OCI-LY7 (cell line): ENCODE measurements around the gene GEMIN7. TPM values are rescaled to one million over a fixed set of nuclear protein-coding genes. Genes with fewer than 3 reads are reported as not detected.

Experiments
- BruUV-seq: library from RNA; stranded (reverse); fragments of 400-500 nt; replicated peaks from 2 replicates; lab custom pipeline; 2021; lab: Mats Ljungman, UMichigan
- CTCF ChIA-PET: fragments of 300-600 bp; sonication (Branson Sonifier 250); formaldehyde crosslinking; loops from one replicate; lab custom pipeline; 2022; ENCODE audit warnings: antibody characterized with exemption; ENCODE audit not compliant: unreplicated experiment; lab: Charles Lee
- POLR2A ChIA-PET: fragments of 300-600 bp; sonication (Branson Sonifier 250); formaldehyde crosslinking; loops from one replicate; lab custom pipeline; 2022; ENCODE audit warnings: antibody characterized with exemption; lab: Charles Lee
- DNase-seq: peaks from one replicate; pipeline ENCODE4 v3.0.0-alpha.2; 2015; ENCODE audit warnings: low spot score
- H2AFZ ChIP-seq: fragments of 200-600 bp; sonication (generic), shearing (Covaris generic); 2 replicates; pipeline ENCODE4 v1.6.1; 2014; ENCODE audit warnings: mild to moderate bottlenecking, antibody characterized with exemption, low read length, moderate library complexity
- H3K27ac ChIP-seq: fragments of 200-600 bp; sonication (generic); 2 replicates; pipeline ENCODE4 v1.5.1; 2014; ENCODE audit warnings: mixed run types, low read depth, mild to moderate bottlenecking, moderate library complexity, low read length, inconsistent platforms; ENCODE audit not compliant: poor library complexity, severe bottlenecking
- H3K36me3 ChIP-seq: fragments of 200-600 bp; sonication (generic); 2 replicates; pipeline ENCODE4 v1.6.1; 2014; ENCODE audit warnings: mild to moderate bottlenecking, antibody characterized with exemption, low read length, moderate library complexity, mixed read lengths; ENCODE audit not compliant: insufficient read depth
- H3K4me1 ChIP-seq: fragments of 200-600 bp; sonication (generic); 2 replicates; pipeline ENCODE4 v1.5.1; 2014; ENCODE audit warnings: mild to moderate bottlenecking, low read length; ENCODE audit not compliant: insufficient read depth, poor library complexity, severe bottlenecking
- H3K4me2 ChIP-seq: fragments of 200-600 bp; sonication (generic); 2 replicates; pipeline ENCODE4 v1.6.1; 2014; ENCODE audit warnings: mild to moderate bottlenecking, low read length
- H3K4me3 ChIP-seq: fragments of 200-600 bp; sonication (generic); 2 replicates; pipeline ENCODE4 v1.5.1; 2014; ENCODE audit warnings: mild to moderate bottlenecking, low read depth, low read length; ENCODE audit not compliant: poor library complexity, severe bottlenecking
- H3K79me2 ChIP-seq: fragments of 200-600 bp; sonication (generic); 2 replicates; pipeline ENCODE4 v1.6.1; 2016; ENCODE audit warnings: low read depth, mild to moderate bottlenecking, low read length, moderate library complexity, mixed read lengths; ENCODE audit not compliant: insufficient read depth
- H3K9me2 ChIP-seq: fragments of 200-600 bp; sonication (generic); 2 replicates; pipeline ENCODE4 v1.6.1; 2016; ENCODE audit warnings: mild to moderate bottlenecking, low read length, mixed read lengths; ENCODE audit not compliant: insufficient read depth
- H3K9me3 ChIP-seq: fragments of 200-600 bp; sonication (generic); 2 replicates; pipeline ENCODE4 v1.6.1; 2014; ENCODE audit warnings: mild to moderate bottlenecking, mixed run types, low read length, mixed read lengths
- H4K20me1 ChIP-seq: fragments of 200-600 bp; sonication (generic); 2 replicates; pipeline ENCODE4 v1.6.1; 2014; ENCODE audit warnings: mild to moderate bottlenecking, antibody characterized with exemption, low read length, moderate library complexity, mixed read lengths; ENCODE audit not compliant: insufficient read depth
- EZH2phosphoT487 ChIP-seq: fragments of 200-600 bp; sonication (generic); IDR thresholded peaks from 2 replicates; pipeline ENCODE4 v1.6.1; 2018; ENCODE audit warnings: low read depth, borderline replicate concordance, mild to moderate bottlenecking, mixed run types, antibody characterized with exemption, low read length, moderate library complexity, mixed read lengths
- intact Hi-C: fragments of 100-400 bp; cut with micrococcal nuclease; formaldehyde crosslinking; loops from one replicate; pipeline ENCODE4 v1.10.0; 2022; ENCODE audit not compliant: unreplicated experiment
- total RNA-seq, 2 experiments: library from RNA; depleted of rRNA in 1 of 2; stranded (reverse); fragments of >200 nt in 1 of 2; shearing (Covaris generic) in 1 of 2; gene quantifications; 2 replicates each; pipeline ENCODE4 v1.2.3, GENCODE V29; 2014 to 2022
- TF ChIP-seq, protein P1 (sequence below): fragments of 200-600 bp; sonication (generic); conservative IDR thresholded peaks from 2 replicates; pipeline ENCODE4 v1.5.1; 2014; ENCODE audit warnings: mild to moderate bottlenecking, antibody characterized with exemption, low read length, moderate library complexity, mixed read lengths

Gene GEMIN7
- total RNA-seq, 2 experiments from 2014 or later, result 46.3 to 60.0 TPM

DNA sequence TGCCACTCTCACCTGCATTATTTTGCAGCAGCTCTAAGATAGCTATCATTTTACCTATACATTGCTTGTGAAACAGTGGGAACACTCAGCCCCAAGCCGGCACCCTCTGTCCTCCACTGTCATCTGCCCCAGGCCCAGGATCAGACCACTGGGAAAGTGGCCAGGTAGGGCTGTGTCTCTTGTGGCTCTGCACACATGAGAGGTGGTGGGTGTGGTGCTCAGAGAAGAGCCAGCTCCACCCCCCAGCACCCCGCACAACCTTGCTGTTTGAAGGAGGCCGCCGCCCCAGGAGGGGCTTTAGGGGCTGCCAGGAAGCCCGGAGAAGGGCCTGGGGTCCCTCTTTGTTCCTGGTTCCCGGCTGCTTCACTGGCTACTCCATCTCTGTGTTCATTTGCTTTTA is 40.5 kb downstream of the GEMIN7 start:
- peak overlapping the region; percentile 66 for H3K27ac ChIP-seq
- no peak overlapping the region for H3K4me3 ChIP-seq
- TF ChIP-seq, protein P1, sequence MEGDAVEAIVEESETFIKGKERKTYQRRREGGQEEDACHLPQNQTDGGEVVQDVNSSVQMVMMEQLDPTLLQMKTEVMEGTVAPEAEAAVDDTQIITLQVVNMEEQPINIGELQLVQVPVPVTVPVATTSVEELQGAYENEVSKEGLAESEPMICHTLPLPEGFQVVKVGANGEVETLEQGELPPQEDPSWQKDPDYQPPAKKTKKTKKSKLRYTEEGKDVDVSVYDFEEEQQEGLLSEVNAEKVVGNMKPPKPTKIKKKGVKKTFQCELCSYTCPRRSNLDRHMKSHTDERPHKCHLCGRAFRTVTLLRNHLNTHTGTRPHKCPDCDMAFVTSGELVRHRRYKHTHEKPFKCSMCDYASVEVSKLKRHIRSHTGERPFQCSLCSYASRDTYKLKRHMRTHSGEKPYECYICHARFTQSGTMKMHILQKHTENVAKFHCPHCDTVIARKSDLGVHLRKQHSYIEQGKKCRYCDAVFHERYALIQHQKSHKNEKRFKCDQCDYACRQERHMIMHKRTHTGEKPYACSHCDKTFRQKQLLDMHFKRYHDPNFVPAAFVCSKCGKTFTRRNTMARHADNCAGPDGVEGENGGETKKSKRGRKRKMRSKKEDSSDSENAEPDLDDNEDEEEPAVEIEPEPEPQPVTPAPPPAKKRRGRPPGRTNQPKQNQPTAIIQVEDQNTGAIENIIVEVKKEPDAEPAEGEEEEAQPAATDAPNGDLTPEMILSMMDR, result no peak
- TF ChIP-seq EZH2phosphoT487, result no peak
- intact Hi-C loops, result no loop called here
- POLR2A ChIA-PET, result no interaction called here
- H3K9me2 ChIP-seq, result no peaks in the 10 kb centered on the region
- no peak for DNase-seq
- peaks cover 5% of the 10 kb centered on the region for H3K36me3 ChIP-seq
- peak overlapping the region; percentile 67 for H3K4me2 ChIP-seq
- H4K20me1 ChIP-seq, result peaks cover 12% of the 10 kb centered on the region; the same call in 1 of the 2 replicates
- H3K9me3 ChIP-seq, result no peaks in the 10 kb centered on the region
- no TSS peak for BruUV-seq
- H2AFZ ChIP-seq, result no peak overlapping the region
- peaks cover 46% of the 10 kb centered on the region for H3K4me1 ChIP-seq
- CTCF ChIA-PET, result no interaction called here
- H3K79me2 ChIP-seq, result peaks cover 35% of the 10 kb centered on the region; the same call in 1 of the 2 replicates

DNA sequence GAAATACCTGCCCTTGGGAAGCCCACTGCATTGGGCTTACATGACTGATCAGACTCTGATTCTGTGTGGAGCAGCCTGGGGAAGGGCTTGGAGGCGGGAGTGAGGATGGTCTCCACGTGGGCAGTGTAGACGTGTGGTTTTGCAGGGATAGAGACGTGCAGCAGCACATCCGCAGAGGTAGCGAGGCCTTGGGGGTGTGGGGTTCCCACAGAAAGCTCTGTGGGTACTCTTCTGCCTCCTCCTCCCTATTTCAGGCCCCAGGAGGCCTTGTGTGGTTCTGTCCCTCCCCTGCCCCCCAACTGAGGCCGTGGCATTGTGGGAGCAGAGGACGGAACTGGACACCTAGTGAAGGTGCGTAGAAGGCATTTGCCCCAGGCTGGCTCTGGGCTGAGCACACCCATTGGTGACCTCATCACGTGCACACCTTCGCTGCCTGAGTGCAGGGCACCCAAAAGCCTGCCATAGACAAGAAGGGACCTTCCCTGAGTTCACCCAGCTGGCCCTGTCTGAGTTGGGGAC is 42.8 kb downstream of the GEMIN7 start:
- no peaks in the 10 kb centered on the region for H3K9me3 ChIP-seq
- intact Hi-C loops, result no loop called here
- no peak overlapping the region for H3K27ac ChIP-seq
- H3K4me3 ChIP-seq, result no peak overlapping the region
- ChIA-PET CTCF (no interaction called here), POLR2A (no interaction called here)
- BruUV-seq, result no TSS peak
- peaks cover 56% of the 10 kb centered on the region for H3K4me1 ChIP-seq
- H3K79me2 ChIP-seq, result peaks cover 40% of the 10 kb centered on the region; the same call in 1 of the 2 replicates
- peaks cover 12% of the 10 kb centered on the region; the same call in 1 of the 2 replicates for H4K20me1 ChIP-seq
- H3K9me2 ChIP-seq, result no peaks in the 10 kb centered on the region
- TF ChIP-seq, protein P1, result no peak
- TF ChIP-seq EZH2phosphoT487, result no peak
- no peak for DNase-seq
- H3K36me3 ChIP-seq, result peaks cover 8% of the 10 kb centered on the region
- no peak overlapping the region for H2AFZ ChIP-seq
- H3K4me2 ChIP-seq, result no peak overlapping the region

DNA sequence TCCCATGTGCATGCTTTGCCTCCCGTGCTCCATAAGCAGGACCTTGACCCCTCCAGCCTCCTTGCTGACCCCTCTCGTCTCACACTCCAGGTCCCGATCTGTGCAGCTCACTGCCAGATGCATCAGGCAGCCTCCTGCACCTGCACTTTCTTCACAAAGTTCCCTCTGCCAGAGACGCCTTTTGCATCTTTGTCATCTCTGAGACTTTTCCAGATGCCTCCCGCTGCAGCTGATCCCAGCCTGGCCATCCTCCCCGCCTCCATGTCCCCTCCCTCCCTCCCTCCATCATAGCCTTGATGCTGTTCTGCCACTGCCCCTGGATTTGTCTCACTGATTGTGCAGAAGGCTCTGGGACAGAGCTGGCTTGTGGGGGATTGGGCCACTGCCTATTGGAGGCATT is 43.8 kb downstream of the GEMIN7 start:
- Histone ChIP-seq H3K9me3 (no peaks in the 10 kb centered on the region), H4K20me1 (peaks cover 12% of the 10 kb centered on the region; the same call in 1 of the 2 replicates), H3K27ac (no peak overlapping the region), H3K79me2 (peaks cover 35% of the 10 kb centered on the region; the same call in 1 of the 2 replicates), H3K9me2 (no peaks in the 10 kb centered on the region), H3K36me3 (peaks cover 8% of the 10 kb centered on the region), H3K4me2 (no peak overlapping the region), H3K4me1 (peaks cover 52% of the 10 kb centered on the region), H3K4me3 (no peak overlapping the region), H2AFZ (no peak overlapping the region)
- DNase-seq, result no peak
- intact Hi-C loops, result no loop called here
- CTCF ChIA-PET, result no interaction called here
- BruUV-seq, result no TSS peak
- no peak for TF ChIP-seq EZH2phosphoT487
- TF ChIP-seq, protein P1, result no peak
- POLR2A ChIA-PET, result no interaction called here
